GM18517 (cell line): ENCODE measurements around the gene SNX11.

Experiments used
- ATAC-seq: cut with Tn5 transposase; IDR thresholded peaks from one replicate; pipeline ENCODE4 v1.9.1; 2021; ENCODE audit warnings: mild to moderate bottlenecking, moderate library complexity; ENCODE audit not compliant: unreplicated experiment

SNX11 gene

GRCh38 chr17:48095611-48096010 is 12.0 kb upstream of the SNX11 start:
- no peak for ATAC-seq

- ATAC-seq, result no peak
Observed at GRCh38 chr17:48100160-48100559, 7.4 kb upstream of the SNX11 start.

- ATAC-seq, result no peak
Observed at GRCh38 chr17:48100591-48101011, 7.0 kb upstream of the SNX11 start.

GRCh38 chr17:48101012-48101720 is 6.4 kb upstream of the SNX11 start, which contains the start of gene CBX1:
Gene CBX1 (minus strand): TSS chr17:48101478. CDS start chr17:48077004, 24,474 bp downstream.
- peak; percentile 85 for ATAC-seq

- ATAC-seq, result no peak
Observed at GRCh38 chr17:48102043-48102750, 5.4 kb upstream of the SNX11 start.

- ATAC-seq, result no peak
Observed at GRCh38 chr17:48102798-48103715, 4.5 kb upstream of the SNX11 start.

GRCh38 chr17:48104440-48104839 is 3.1 kb upstream of the SNX11 start:
- ATAC-seq, result no peak

DNA sequence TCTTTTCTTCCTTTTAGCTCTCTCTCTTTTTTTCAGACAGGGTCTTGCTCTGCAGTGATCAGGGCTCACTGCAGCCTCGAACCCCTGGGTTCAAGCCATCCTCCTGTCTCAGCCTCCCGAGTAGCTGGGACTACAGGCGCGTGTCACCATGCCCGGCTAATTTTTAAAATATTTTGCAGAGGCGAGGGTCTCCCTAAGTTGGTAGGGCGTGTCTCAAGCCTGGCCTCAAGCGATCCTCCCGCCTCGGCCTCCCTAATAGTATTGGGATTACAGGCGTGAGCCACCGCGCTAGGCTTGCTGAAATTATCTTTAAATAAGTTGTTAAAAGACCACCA is 797 bp upstream of the SNX11 start:
- ATAC-seq, result no peak

GRCh38 chr17:48110761-48111160 is 3.2 kb downstream of the SNX11 start:
- ATAC-seq, result no peak

DNA sequence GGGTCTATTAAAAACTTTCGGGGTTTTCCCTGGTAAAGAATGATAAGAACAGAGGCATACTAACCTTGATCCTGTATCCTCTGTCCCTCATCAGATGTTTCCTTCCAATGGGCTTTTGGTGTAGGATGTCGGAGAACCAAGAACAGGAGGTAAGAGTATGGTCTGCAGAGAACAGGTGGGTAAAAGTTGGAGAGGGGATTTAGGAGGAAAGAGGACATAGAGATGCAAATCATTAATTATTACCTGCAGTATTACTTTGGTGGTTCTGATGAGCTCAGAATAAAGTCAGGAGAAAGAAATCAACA is 4.3 kb downstream of the SNX11 start:
- no peak for ATAC-seq

GRCh38 chr17:48113201-48113676 is 5.7 kb downstream of the SNX11 start:
- ATAC-seq, result peak; percentile 34

- no peak for ATAC-seq
Observed at GRCh38 chr17:48121923-48122664, 14.5 kb downstream of the SNX11 start.

DNA sequence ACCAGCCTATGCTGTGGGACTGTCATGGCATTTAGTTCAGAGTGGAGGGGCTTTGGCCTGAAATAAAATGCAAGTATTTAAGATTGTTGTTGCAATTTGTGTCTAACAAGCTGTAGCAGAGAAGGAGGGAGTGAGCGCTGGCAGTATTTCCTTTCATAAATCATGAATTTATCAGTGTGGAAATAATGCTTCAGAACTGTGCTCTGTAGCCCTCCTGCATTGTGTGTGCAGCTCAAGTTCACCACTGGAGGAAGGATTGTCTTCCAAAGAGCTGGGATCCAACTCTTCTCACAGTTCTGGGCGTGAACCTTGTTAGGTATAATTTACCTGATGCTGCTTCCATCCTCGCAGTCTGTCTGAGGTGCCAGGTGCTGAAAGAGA is 15.1 kb downstream of the SNX11 start:
- ATAC-seq, result no peak

GRCh38 chr17:48123111-48123510 is 15.5 kb downstream of the SNX11 start:
- no peak for ATAC-seq

- no peak for ATAC-seq
Observed at GRCh38 chr17:48123776-48124388, 16.3 kb downstream of the SNX11 start.

DNA sequence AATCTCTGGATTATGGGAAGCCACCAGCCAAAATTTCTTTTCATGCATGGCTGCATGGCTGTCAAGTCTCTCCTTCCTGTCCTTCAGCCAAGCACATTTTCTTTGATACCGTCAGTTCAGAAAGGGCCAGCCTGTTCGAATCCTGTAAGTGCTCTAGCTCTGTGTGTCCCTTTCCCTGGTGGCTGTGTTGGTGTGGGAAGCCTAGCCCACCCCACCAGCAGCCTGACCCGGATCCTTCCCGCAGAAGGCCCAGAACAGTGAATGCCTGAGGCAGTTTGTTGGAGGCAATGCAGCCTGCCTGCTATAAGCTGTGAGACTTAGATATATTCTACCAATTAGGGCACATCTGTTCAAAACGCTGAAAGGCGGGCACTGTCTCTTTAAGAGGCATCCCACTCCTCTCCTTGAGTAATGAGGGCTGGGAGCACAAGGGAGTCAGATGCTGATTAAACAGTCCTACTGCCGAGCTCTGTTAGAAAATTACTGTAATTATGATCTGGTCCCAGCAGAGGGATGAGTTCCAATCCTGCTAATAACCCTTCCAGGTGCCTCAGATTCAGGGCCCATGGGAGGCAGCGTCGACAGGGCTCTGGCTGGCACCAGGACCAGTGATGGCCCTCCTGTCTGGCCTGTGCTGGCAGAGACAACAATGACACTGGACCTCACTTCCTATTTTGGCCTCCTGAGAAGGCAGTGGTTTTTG is 18.4 kb downstream of the SNX11 start:
- no peak for ATAC-seq

- ATAC-seq, result no peak
Observed at GRCh38 chr17:48126532-48126850, 18.9 kb downstream of the SNX11 start.

DNA sequence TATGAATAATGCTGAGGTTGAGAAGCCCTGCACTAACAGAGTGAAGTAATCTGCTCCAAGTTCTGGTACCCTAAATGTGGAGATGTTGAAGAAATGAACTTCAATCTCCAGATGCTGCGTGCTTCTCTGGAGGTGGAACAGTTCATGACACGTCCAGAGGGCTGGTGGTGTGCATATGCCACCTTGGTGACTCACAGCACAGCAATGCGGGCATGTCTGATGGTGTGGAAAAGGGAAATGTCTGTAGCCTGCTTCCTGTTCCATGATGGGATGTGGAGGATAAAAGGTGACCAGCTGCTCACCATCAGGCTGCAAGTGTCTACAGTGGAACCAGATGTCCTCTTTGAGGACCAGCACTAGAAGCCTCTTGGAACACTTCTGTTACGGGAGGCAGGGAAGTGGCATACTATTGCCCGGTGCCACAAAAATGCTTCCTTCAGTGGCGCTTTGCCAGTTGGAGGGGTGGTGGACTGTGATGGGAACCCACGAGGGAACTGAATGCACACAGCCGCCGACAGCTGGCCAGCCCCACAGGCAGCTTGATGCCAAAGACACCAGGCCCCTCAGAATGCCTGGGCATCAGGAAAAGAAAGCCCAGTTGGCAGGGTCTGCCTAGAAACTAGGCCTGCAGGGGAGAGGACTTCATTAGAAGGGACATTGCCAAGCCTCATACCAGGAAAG is 19.9 kb downstream of the SNX11 start:
- no peak for ATAC-seq

DNA sequence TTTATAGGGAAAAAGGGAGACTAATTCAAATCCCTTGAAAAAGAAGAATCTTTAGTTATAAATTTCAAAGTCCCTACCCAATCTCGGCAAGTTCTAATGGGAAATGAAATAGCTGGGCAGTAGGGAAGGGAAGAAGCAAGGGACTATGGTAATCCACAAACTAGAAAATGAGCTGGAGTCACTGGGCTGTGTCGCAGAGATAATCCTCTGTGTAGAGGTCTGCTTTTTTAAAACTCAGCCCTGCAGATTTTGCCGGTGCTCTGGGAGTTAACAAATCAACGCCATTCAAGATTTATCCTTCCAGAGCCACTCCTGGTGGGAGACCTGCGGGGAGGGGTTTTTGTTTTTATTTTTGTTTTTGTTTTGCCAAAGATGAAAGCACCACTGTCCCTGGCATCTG is 20.8 kb downstream of the SNX11 start:
- no peak for ATAC-seq
